Measurements from ENCODE around the gene FGD6. TPM values are rescaled to one million over a fixed set of nuclear protein-coding genes. Genes with fewer than 3 reads are reported as not detected.

FGD6 gene
- total and polyA plus RNA-seq, 2 experiments from 2014 or later, result 10.4 to 17.2 TPM

DNA sequence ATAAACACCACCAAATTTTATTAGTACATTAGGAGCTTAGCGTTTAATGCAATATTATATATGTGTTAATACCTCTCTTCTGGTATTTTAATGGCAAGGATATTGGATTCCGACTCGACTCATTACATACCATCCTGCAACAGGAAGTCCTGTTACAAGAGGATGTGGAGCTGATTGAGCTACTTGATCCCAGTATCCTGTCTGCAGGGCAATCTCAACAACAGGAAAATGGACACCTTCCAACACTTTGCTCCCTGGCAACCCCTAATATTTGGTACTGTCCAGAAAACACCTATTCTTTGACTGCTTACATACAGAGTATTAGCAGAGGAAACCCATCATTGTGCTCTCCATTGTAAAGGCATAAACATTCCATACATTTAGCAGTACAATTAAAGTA, 45.5 kb upstream of the FGD6 start:
- no peak overlapping the region for H2AFZ ChIP-seq
- no peaks in the 10 kb centered on the region for H3K9me2 ChIP-seq (replicated peaks; ENCODE audit: insufficient read depth)
- DNase-seq (ENCODE audit: low spot score), result no peak
- H3K36me3 ChIP-seq (replicated peaks; ENCODE audit: insufficient read depth, low read depth), result no peaks in the 10 kb centered on the region
- no peaks in the 10 kb centered on the region for H3K4me1 ChIP-seq (ENCODE audit: insufficient read depth)
- no peak overlapping the region for H3K4me2 ChIP-seq
- H3K9me3 ChIP-seq (ENCODE audit: low read depth), result no peaks in the 10 kb centered on the region
- H3K79me2 ChIP-seq, result peaks cover 14% of the 10 kb centered on the region
- H3K4me3 ChIP-seq, result no peak overlapping the region
- no peaks in the 10 kb centered on the region for H4K20me1 ChIP-seq (ENCODE audit: insufficient read depth, poor library complexity, severe bottlenecking)
- H3K27ac ChIP-seq, result no peak overlapping the region
- TF ChIP-seq, protein P1, sequence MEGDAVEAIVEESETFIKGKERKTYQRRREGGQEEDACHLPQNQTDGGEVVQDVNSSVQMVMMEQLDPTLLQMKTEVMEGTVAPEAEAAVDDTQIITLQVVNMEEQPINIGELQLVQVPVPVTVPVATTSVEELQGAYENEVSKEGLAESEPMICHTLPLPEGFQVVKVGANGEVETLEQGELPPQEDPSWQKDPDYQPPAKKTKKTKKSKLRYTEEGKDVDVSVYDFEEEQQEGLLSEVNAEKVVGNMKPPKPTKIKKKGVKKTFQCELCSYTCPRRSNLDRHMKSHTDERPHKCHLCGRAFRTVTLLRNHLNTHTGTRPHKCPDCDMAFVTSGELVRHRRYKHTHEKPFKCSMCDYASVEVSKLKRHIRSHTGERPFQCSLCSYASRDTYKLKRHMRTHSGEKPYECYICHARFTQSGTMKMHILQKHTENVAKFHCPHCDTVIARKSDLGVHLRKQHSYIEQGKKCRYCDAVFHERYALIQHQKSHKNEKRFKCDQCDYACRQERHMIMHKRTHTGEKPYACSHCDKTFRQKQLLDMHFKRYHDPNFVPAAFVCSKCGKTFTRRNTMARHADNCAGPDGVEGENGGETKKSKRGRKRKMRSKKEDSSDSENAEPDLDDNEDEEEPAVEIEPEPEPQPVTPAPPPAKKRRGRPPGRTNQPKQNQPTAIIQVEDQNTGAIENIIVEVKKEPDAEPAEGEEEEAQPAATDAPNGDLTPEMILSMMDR (IDR thresholded peaks at IDR 0.05; ENCODE audit: poor library complexity), result no peak
- TF ChIP-seq EZH2phosphoT487 (IDR thresholded peaks at IDR 0.05; ENCODE audit: low read depth, severe bottlenecking, unreplicated experiment) (no peak), EZH2 (IDR thresholded peaks at IDR 0.05; ENCODE audit: borderline replicate concordance) (no peak)
- WGBS (ENCODE audit: low lambda C conversion rate, missing lambda C conversion rate), result 60% methylated on average over 3 of the region's 3 CpGs
- H3K27me3 ChIP-seq, result no peaks in the 10 kb centered on the region

DNA sequence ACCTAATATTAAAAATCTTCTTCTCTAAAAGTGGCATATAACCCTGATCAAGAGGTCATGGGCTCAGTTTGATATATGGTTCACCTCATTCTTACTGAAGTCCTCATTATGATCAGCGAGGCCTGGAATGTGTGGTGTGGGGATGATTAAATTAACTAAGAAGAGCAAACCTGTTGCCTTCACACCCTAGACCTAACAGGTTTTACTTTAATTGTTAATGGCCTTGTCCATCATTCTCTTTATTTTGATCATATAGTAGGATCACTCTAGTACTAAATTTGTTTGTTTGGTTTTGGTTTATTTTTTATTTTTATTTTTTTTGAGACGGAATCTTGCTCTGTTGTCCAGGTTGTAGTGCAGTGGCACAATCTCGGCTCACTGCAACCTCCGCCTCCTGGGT, 43.8 kb upstream of the FGD6 start:
- no peaks in the 10 kb centered on the region for H3K4me1 ChIP-seq (ENCODE audit: insufficient read depth)
- TF ChIP-seq EZH2 (IDR thresholded peaks at IDR 0.05; ENCODE audit: borderline replicate concordance) (no peak), EZH2phosphoT487 (IDR thresholded peaks at IDR 0.05; ENCODE audit: low read depth, severe bottlenecking, unreplicated experiment) (no peak)
- TF ChIP-seq, protein P1 (IDR thresholded peaks at IDR 0.05; ENCODE audit: poor library complexity), result no peak
- H3K27ac ChIP-seq, result no peak overlapping the region
- no peaks in the 10 kb centered on the region for H3K9me3 ChIP-seq (ENCODE audit: low read depth)
- H4K20me1 ChIP-seq (ENCODE audit: insufficient read depth, poor library complexity, severe bottlenecking), result no peaks in the 10 kb centered on the region
- no peaks in the 10 kb centered on the region for H3K9me2 ChIP-seq (replicated peaks; ENCODE audit: insufficient read depth)
- no peak overlapping the region for H2AFZ ChIP-seq
- no peaks in the 10 kb centered on the region for H3K27me3 ChIP-seq
- DNase-seq (ENCODE audit: low spot score), result no peak
- H3K79me2 ChIP-seq, result peaks cover 11% of the 10 kb centered on the region
- H3K4me2 ChIP-seq, result no peak overlapping the region
- H3K4me3 ChIP-seq, result no peak overlapping the region
- no peaks in the 10 kb centered on the region for H3K36me3 ChIP-seq (replicated peaks; ENCODE audit: insufficient read depth, low read depth)
- WGBS (ENCODE audit: low lambda C conversion rate, missing lambda C conversion rate), result 97% methylated on average over 4 of the region's 4 CpGs

DNA sequence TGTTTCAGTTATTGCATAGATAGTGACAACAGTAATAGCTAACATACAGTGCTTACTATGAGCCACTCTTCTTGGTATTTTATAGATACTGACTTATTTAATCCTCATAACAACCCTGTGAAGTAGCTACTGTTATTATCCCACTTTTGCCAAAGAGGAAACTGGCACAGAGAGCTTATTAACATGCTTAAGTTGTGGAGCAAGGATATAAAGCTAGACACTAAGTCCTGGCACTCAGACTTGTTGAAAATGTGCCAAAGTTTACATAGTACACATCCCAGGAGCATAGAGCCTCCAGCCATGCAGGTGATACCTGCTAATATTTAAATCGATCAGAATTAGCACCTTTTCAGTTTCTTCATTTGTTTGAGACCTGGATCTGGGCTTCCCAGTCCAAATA, 42.1 kb upstream of the FGD6 start:
- Histone ChIP-seq H3K36me3 (replicated peaks; ENCODE audit: insufficient read depth, low read depth) (no peaks in the 10 kb centered on the region), H4K20me1 (ENCODE audit: insufficient read depth, poor library complexity, severe bottlenecking) (no peaks in the 10 kb centered on the region), H3K27ac (no peak overlapping the region), H3K9me2 (replicated peaks; ENCODE audit: insufficient read depth) (no peaks in the 10 kb centered on the region), H2AFZ (no peak overlapping the region), H3K4me3 (no peak overlapping the region), H3K4me1 (ENCODE audit: insufficient read depth) (no peaks in the 10 kb centered on the region), H3K79me2 (peaks cover 13% of the 10 kb centered on the region), H3K9me3 (ENCODE audit: low read depth) (no peaks in the 10 kb centered on the region), H3K27me3 (no peaks in the 10 kb centered on the region), H3K4me2 (no peak overlapping the region)
- TF ChIP-seq, protein P1 (IDR thresholded peaks at IDR 0.05; ENCODE audit: poor library complexity), result no peak
- TF ChIP-seq EZH2 (IDR thresholded peaks at IDR 0.05; ENCODE audit: borderline replicate concordance), result no peak
- TF ChIP-seq EZH2phosphoT487 (IDR thresholded peaks at IDR 0.05; ENCODE audit: low read depth, severe bottlenecking, unreplicated experiment), result no peak
- WGBS (ENCODE audit: low lambda C conversion rate, missing lambda C conversion rate), result 93% methylated on average over 1 of the region's 1 CpG
- no peak for DNase-seq (ENCODE audit: low spot score)

DNA sequence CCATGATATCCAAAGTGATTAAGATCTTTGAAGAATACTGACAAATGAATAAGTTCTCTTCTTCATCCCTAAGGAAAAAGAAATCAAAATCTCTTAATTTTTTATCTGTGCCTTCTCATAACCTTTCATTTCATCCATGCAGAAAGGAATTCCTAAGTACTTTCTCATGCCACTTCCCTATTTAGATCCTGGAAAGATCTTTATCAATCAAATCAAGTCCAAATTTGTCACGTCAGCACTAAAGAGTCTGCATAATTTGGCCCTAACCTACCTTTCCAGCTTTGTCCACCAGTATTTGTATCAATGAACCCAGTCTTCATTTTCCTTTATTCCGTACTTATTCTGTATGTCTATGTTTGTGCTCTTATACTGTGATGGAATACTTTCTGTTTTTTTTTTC, 41.5 kb upstream of the FGD6 start:
- TF ChIP-seq EZH2 (IDR thresholded peaks at IDR 0.05; ENCODE audit: borderline replicate concordance) (no peak), EZH2phosphoT487 (IDR thresholded peaks at IDR 0.05; ENCODE audit: low read depth, severe bottlenecking, unreplicated experiment) (no peak)
- TF ChIP-seq, protein P1 (IDR thresholded peaks at IDR 0.05; ENCODE audit: poor library complexity), result no peak
- no peak overlapping the region for H3K4me2 ChIP-seq
- DNase-seq (ENCODE audit: low spot score), result no peak
- no peaks in the 10 kb centered on the region for H3K9me3 ChIP-seq (ENCODE audit: low read depth)
- no peak overlapping the region for H2AFZ ChIP-seq
- H4K20me1 ChIP-seq (ENCODE audit: insufficient read depth, poor library complexity, severe bottlenecking), result no peaks in the 10 kb centered on the region
- peaks cover 13% of the 10 kb centered on the region for H3K79me2 ChIP-seq
- H3K27ac ChIP-seq, result no peak overlapping the region
- no peak overlapping the region for H3K4me3 ChIP-seq
- no peaks in the 10 kb centered on the region for H3K4me1 ChIP-seq (ENCODE audit: insufficient read depth)
- no peaks in the 10 kb centered on the region for H3K9me2 ChIP-seq (replicated peaks; ENCODE audit: insufficient read depth)
- H3K27me3 ChIP-seq, result no peaks in the 10 kb centered on the region
- no peaks in the 10 kb centered on the region for H3K36me3 ChIP-seq (replicated peaks; ENCODE audit: insufficient read depth, low read depth)
- WGBS (ENCODE audit: low lambda C conversion rate, missing lambda C conversion rate), result 93% methylated on average over 2 of the region's 2 CpGs
